GM12874 (cell line): ENCODE measurements around the gene PTPRH.

Experiments
- CTCF ChIP-seq: IDR thresholded peaks from 2 replicates; pipeline ENCODE4 v1.5.1; 2011; ENCODE audit warnings: low read depth, mild to moderate bottlenecking, control low read depth, low read length, moderate library complexity; ENCODE audit not compliant: insufficient read depth

PTPRH gene

GRCh38 chr19:55248704-55249103, 39.4 kb upstream of the PTPRH start:
- TF ChIP-seq CTCF = no peak

GRCh38 chr19:55248166-55248675, 38.9 kb upstream of the PTPRH start:
- no peak for TF ChIP-seq CTCF

- no peak for TF ChIP-seq CTCF
These were observed 38.4 kb upstream of the PTPRH start for GRCh38 chr19:55247621-55248099.

GRCh38 chr19:55246462-55247451, 37.5 kb upstream of the PTPRH start:
- TF ChIP-seq CTCF = no peak

- TF ChIP-seq CTCF = no peak
These were observed 36.1 kb upstream of the PTPRH start for GRCh38 chr19:55245236-55245904.

GRCh38 chr19:55244004-55244680, 34.8 kb upstream of the PTPRH start:
- TF ChIP-seq CTCF = no peak

- no peak for TF ChIP-seq CTCF
These were observed 33.2 kb upstream of the PTPRH start for GRCh38 chr19:55242517-55242916.
